ENCODE results near the gene SETD2.

DNA sequence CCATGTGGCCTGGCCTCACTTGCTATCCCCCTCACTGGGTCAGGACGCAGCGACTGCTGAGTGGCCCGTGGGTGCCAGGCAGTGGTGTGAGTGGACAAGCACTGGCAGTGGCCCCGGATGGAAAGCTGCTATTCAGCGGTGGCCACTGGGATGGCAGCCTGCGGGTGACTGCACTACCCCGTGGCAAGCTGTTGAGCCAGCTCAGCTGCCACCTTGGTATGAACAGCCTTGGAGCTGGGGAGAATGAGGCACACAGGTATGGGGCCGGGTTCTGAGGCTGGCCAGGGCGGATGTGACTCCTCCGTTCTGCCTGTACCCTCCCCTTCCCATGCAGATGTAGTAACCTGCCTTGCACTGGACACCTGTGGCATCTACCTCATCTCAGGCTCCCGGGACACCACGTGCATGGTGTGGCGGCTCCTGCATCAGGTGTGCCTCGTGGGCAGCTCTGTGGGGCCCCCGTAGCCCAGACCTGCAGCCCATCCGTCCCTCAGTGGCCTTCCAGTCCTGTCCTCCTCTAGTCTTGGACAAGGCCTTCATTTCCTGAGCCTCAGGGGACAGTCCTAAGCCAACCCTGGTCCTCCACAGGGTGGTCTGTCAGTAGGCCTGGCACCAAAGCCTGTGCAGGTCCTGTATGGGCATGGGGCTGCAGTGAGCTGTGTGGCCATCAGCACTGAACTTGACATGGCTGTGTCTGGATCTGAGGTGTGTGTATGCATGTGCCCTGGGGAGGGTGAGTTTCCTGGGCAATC is 156.3 kb downstream of the SETD2 start:
- TF ChIP-seq, protein P1, sequence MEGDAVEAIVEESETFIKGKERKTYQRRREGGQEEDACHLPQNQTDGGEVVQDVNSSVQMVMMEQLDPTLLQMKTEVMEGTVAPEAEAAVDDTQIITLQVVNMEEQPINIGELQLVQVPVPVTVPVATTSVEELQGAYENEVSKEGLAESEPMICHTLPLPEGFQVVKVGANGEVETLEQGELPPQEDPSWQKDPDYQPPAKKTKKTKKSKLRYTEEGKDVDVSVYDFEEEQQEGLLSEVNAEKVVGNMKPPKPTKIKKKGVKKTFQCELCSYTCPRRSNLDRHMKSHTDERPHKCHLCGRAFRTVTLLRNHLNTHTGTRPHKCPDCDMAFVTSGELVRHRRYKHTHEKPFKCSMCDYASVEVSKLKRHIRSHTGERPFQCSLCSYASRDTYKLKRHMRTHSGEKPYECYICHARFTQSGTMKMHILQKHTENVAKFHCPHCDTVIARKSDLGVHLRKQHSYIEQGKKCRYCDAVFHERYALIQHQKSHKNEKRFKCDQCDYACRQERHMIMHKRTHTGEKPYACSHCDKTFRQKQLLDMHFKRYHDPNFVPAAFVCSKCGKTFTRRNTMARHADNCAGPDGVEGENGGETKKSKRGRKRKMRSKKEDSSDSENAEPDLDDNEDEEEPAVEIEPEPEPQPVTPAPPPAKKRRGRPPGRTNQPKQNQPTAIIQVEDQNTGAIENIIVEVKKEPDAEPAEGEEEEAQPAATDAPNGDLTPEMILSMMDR (IDR thresholded peaks at IDR 0.05; ENCODE audit: low read depth, low read length, missing input control), result no peak
- no peak for TF ChIP-seq YY1 (IDR thresholded peaks at IDR 0.05)
- TF ChIP-seq RAD21 (IDR thresholded peaks at IDR 0.05), result no peak
- TF ChIP-seq, protein P2, sequence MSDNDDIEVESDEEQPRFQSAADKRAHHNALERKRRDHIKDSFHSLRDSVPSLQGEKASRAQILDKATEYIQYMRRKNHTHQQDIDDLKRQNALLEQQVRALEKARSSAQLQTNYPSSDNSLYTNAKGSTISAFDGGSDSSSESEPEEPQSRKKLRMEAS (IDR thresholded peaks at IDR 0.05), result no peak
- no peak for TF ChIP-seq FOXA1 (IDR thresholded peaks at IDR 0.05)
- TF ChIP-seq, protein P3, sequence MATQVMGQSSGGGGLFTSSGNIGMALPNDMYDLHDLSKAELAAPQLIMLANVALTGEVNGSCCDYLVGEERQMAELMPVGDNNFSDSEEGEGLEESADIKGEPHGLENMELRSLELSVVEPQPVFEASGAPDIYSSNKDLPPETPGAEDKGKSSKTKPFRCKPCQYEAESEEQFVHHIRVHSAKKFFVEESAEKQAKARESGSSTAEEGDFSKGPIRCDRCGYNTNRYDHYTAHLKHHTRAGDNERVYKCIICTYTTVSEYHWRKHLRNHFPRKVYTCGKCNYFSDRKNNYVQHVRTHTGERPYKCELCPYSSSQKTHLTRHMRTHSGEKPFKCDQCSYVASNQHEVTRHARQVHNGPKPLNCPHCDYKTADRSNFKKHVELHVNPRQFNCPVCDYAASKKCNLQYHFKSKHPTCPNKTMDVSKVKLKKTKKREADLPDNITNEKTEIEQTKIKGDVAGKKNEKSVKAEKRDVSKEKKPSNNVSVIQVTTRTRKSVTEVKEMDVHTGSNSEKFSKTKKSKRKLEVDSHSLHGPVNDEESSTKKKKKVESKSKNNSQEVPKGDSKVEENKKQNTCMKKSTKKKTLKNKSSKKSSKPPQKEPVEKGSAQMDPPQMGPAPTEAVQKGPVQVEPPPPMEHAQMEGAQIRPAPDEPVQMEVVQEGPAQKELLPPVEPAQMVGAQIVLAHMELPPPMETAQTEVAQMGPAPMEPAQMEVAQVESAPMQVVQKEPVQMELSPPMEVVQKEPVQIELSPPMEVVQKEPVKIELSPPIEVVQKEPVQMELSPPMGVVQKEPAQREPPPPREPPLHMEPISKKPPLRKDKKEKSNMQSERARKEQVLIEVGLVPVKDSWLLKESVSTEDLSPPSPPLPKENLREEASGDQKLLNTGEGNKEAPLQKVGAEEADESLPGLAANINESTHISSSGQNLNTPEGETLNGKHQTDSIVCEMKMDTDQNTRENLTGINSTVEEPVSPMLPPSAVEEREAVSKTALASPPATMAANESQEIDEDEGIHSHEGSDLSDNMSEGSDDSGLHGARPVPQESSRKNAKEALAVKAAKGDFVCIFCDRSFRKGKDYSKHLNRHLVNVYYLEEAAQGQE (IDR thresholded peaks at IDR 0.05), result no peak
- TF ChIP-seq, protein P4, sequence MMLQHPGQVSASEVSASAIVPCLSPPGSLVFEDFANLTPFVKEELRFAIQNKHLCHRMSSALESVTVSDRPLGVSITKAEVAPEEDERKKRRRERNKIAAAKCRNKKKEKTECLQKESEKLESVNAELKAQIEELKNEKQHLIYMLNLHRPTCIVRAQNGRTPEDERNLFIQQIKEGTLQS (IDR thresholded peaks at IDR 0.05), result no peak
